Ishikawa (cell line): Measurements from ENCODE around the gene PLXNA4.

Source experiments
- CEBPB ChIP-seq: IDR thresholded peaks from 2 replicates; pipeline ENCODE4 v1.6.1; 2012
- CREB1 ChIP-seq: IDR thresholded peaks from 2 replicates; pipeline ENCODE4 v1.6.1; 2012; ENCODE audit warnings: low read depth
- EGR1 ChIP-seq: IDR thresholded peaks from 2 replicates; pipeline ENCODE4 v1.6.1; 2012
- EP300 ChIP-seq: IDR thresholded peaks from 2 replicates; pipeline ENCODE4 v1.6.1; 2012; ENCODE audit warnings: borderline replicate concordance
- FOXM1 ChIP-seq: IDR thresholded peaks from 2 replicates; pipeline ENCODE4 v1.6.1; 2012; ENCODE audit warnings: low read depth, borderline replicate concordance
- MAX ChIP-seq: IDR thresholded peaks from 2 replicates; pipeline ENCODE4 v1.6.1; 2012
- NFIC ChIP-seq: IDR thresholded peaks from 2 replicates; pipeline ENCODE4 v1.6.1; 2012
- RAD21 ChIP-seq: IDR thresholded peaks from 2 replicates; pipeline ENCODE4 v1.6.1; 2012; ENCODE audit warnings: low read depth
- REST ChIP-seq: IDR thresholded peaks from 2 replicates; pipeline ENCODE4 v1.6.1; 2012; ENCODE audit warnings: low read depth, mild to moderate bottlenecking
- TAF1 ChIP-seq: IDR thresholded peaks from 2 replicates; pipeline ENCODE4 v1.6.1; 2012; ENCODE audit warnings: low read depth, mild to moderate bottlenecking
- TCF12 ChIP-seq: IDR thresholded peaks from 2 replicates; pipeline ENCODE4 v1.6.1; 2012; ENCODE audit warnings: low read depth
- TEAD4 ChIP-seq: IDR thresholded peaks from 2 replicates; pipeline ENCODE4 v1.6.1; 2012
- YY1 ChIP-seq: IDR thresholded peaks from 2 replicates; pipeline ENCODE4 v1.6.1; 2012; ENCODE audit warnings: low read depth
- ZBTB7A ChIP-seq: IDR thresholded peaks from 2 replicates; pipeline ENCODE4 v1.6.1; 2012; ENCODE audit warnings: low read depth
- TF ChIP-seq, protein P1 (sequence below): IDR thresholded peaks from 2 replicates; pipeline ENCODE4 v1.6.1; 2012

The PLXNA4 gene

DNA sequence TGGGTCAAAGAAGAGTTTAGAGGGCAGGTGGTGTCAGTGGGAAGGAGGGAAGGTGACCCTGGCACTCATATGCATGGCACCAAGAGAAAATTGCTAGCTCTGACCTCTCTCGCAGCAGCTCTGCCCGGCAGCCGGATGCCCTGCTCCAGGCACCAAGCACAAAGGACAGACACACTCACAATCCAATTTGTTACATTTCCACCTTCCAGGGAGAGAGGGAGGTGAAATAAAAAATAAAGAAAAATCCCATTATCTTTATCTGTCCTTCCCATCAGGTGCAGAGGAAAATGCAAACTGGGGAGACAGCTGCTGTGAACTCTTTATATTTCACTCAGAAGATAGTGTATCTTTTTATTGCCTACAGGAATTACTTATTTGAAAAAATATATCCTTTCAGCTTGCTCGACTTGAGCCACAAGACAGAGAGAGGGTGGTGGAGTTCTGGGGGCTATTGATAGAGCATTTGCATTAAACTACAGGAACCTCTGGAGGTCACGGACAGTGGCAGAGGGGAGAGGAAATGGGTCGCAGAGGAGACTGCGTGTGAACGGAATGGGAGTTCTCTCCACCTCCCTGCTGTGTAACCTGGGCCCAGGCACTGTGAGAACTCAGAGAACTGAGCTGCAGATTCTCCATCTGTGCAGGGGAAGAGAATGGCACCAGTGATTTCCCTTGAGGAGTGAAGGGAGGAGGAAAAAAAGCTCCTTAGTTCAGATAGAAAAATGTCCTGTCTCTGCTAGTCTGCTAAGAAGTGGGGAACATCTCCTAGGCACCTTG lies 421.4 kb downstream of the PLXNA4 start:
- TF ChIP-seq EP300 (no peak), RAD21 (no peak), TEAD4 (no peak), CREB1 (no peak), NFIC (no peak), MAX (no peak), ZBTB7A (no peak), TAF1 (no peak), TCF12 (no peak), FOXM1 (no peak), YY1 (no peak), CEBPB (no peak), REST (no peak), EGR1 (no peak)
- TF ChIP-seq, protein P1, sequence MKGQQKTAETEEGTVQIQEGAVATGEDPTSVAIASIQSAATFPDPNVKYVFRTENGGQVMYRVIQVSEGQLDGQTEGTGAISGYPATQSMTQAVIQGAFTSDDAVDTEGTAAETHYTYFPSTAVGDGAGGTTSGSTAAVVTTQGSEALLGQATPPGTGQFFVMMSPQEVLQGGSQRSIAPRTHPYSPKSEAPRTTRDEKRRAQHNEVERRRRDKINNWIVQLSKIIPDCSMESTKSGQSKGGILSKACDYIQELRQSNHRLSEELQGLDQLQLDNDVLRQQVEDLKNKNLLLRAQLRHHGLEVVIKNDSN, result no peak

DNA sequence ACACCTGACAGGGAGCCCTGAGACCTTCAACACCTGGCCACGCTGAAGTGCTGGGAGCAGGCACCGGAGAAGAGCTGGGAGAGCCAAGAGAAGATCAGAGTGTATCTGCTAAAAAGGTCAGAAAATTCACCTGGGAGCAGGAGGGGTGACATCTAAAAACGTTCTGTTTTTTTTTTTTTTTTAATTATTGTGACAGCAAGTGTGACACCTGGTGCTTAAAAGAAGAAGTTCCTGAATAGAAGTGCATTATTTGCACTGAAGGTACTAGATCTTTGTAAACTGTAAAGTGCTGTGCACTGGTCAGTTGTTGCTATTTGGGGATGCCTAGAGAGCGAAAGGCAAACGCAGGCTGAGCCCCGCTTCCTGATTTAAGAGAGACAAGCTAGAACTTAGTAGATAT lies 422.0 kb downstream of the PLXNA4 start:
- TF ChIP-seq ZBTB7A (no peak), REST (no peak), YY1 (no peak), CEBPB (no peak), RAD21 (no peak), MAX (no peak), TEAD4 (no peak), TCF12 (no peak), NFIC (no peak)
- TF ChIP-seq, protein P1, result no peak

DNA sequence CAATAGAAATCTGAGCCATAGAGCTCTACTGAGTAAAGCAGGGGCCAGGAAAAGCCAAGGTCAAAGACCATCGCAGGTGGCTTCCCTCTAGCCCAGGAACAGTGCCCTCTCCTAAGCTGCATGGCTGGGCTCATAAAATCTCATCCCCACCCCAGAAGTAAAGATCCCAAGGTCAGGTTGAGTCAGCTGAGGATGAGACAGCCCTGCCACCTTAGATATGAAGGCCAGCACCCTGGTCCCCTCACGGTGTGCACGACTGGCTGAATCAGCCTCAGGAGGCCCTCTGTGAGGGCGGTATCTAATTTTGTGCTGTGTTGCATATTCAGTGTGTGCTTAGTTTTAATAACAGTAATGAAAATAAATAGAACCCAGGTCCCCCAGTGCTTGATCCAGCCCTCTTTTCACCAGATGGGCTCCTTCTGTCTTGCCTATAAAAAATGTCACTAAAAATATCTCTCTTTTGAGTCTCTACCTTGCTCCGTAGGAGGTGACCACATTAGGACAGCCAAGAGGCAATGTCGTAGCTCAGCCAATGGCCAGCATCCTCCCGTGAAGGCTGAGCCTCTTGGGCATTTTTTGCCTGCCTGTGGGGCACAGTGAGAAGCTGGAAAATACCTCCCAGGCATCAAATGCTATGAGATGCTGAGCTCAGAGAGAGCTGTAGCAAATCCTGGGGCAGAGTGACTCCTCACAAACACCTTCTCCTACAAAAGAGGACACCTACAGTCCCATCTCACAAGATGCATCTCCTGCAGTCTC lies 424.0 kb downstream of the PLXNA4 start:
- no peak for TF ChIP-seq CREB1
- TF ChIP-seq NFIC, result no peak
- TF ChIP-seq TCF12, result no peak
- TF ChIP-seq, protein P1, result no peak
- TF ChIP-seq MAX, result no peak
- no peak for TF ChIP-seq EP300
- no peak for TF ChIP-seq REST
- TF ChIP-seq TAF1, result no peak
- TF ChIP-seq RAD21, result no peak
- TF ChIP-seq EGR1, result no peak
- TF ChIP-seq ZBTB7A, result no peak
